ENCODE measurements around the gene HOXB7. TPM values are rescaled to one million over a fixed set of nuclear protein-coding genes. Genes with fewer than 3 reads are reported as not detected.

Gene HOXB7
- total RNA-seq, 2 donors from 2014 or later = 1.3 to 1.6 TPM

DNA sequence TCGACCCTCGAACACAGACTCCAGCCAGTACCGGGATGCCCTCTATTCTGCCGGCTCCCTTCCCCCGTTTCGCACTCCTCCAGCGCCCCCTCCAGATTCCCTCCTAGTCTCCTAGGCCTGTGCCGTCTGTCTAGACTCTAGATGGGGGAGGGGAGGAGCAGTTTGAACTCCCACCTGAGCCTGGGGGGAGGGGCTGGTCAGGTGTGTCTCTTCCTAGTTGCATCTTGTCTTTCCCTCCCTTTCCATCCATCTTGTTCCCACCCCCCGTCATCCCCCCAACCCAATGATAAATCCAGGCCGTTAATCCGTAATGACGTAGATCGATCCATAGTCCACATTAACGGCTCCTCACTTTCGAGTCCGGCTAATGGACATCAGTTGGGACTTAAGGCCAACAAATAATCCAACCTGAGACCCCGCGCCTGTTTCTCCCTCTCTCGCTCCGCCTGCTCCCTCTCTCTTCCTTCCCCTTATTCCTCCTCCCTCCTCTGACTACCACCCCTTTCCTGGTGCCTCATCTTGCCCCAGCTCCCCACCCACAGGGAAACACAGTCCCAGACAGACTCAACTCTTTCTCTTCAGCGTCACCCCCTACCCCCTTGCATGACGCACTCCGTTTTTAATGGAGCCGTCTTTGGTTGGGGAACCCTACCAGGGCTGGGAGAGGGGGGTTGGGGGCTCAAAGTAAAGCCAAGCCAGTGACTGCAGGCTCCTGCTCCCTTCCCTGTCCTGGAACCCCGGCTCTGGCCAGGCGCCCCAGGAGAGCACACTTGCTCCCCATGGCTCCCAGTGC, 13.9 kb downstream of the HOXB7 start:
- H3K27ac Mint-ChIP-seq = no peak overlapping the region
- peak overlapping the region; percentile 76 to 85 for H3K4me3 Mint-ChIP-seq
- H3K36me3 Mint-ChIP-seq (ENCODE audit: insufficient read depth in 2 of 2) = no peaks in the 10 kb centered on the region
- H3K27me3 Mint-ChIP-seq (ENCODE audit: low read depth) = peaks cover 96% of the 10 kb centered on the region
- DNase-seq (no peak), ATAC-seq (replicated peaks in 1 of 2) (no peak)
- no peaks in the 10 kb centered on the region for H3K9me3 Mint-ChIP-seq
- H3K4me1 Mint-ChIP-seq (ENCODE audit: low read depth) = peaks cover 49% of the 10 kb centered on the region

DNA sequence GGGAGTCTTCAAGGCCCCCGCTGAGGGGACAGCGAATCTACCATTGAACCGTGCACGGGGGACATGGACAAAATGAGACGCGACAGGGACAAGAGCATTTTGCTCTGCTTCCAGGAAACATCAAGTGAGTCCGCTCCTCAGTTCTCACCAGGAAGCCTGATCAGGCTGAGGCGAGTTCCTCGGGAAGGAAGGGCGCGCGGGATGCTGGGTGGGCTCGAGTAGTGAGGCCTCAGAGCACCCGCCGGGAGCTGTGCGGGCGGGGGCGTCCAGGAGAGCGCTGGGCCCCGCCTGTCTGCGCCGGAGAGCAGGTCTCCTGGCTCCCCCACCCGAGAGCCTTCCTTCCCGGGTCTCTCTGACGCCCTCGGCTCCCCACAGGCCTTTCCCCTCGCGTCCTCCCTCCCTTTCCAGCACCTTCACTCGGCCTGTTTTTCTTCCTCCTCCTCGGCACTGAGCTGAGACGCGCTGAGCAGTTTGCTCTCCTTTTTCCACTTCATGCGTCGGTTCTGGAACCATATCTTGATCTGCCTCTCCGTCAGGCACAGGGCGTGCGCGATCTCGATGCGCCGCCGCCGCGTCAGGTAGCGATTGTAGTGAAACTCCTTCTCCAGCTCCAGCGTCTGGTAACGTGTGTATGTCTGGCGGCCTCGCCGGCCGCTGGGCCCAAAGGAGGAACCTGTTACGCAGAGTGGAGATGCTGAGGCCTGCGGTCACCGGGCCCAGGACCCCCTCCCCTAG, 14.7 kb downstream of the HOXB7 start:
- Mint-ChIP-seq H3K27me3 (ENCODE audit: low read depth) (peaks cover 96% of the 10 kb centered on the region), H3K4me1 (ENCODE audit: low read depth) (peaks cover 49% of the 10 kb centered on the region), H3K9me3 (no peaks in the 10 kb centered on the region), H3K36me3 (ENCODE audit: insufficient read depth in 2 of 2) (no peaks in the 10 kb centered on the region), H3K4me3 (peak overlapping the region; percentile 76 to 85), H3K27ac (no peak overlapping the region)
- ATAC-seq (replicated peaks in 1 of 2) (peak; percentile 34 to 35), DNase-seq (peak; percentile 54 to 55)

- no peaks in the 10 kb centered on the region for H3K9me3 Mint-ChIP-seq
- H3K36me3 Mint-ChIP-seq (ENCODE audit: insufficient read depth in 2 of 2) = no peaks in the 10 kb centered on the region
- peaks cover 49% of the 10 kb centered on the region for H3K4me1 Mint-ChIP-seq (ENCODE audit: low read depth)
- H3K4me3 Mint-ChIP-seq = peak overlapping the region; percentile 11 to 85
- no peak for DNase-seq
- H3K27me3 Mint-ChIP-seq (ENCODE audit: low read depth) = peaks cover 96% of the 10 kb centered on the region
- H3K27ac Mint-ChIP-seq = no peak overlapping the region
- ATAC-seq (replicated peaks in 1 of 2) = no peak
These were observed 15.4 kb downstream of the HOXB7 start for GRCh38 chr17:48595278-48595999.

DNA sequence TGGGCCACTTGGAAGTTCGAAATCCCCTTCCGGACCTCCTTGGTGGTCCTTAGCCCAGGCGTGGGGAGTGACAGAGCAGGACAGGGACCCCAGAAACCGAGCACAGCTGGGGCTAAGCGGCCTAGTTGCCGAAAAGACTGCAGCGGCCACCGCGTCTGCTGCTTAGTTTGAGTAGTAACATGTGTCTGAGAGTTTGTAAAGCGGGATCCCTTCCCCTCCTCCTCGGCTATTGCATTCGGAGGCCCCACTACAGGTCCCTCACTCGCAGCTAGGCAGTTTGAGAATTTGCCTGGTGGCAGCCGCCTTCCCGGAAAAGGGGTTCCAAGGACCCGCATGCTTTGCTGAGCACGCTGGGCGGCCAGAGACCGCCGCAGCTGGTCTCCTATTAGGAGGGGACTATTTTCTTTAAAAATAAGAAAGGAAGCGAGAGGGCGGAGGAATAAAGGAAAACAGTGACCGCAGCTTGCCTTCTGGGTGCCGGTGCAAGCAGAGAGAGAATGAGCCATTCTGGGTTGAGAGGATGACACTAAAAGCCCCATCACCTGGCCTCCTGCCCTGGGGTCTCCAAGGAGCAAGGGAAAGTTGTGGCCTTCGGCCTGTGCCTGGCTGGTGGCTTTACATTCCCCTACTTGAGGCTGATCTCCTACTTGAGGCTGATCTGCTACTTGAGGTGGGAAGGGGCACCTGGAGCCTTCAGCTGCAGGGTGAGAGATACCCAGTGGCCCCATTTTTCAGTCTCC, 16.1 kb downstream of the HOXB7 start:
- no peak overlapping the region for H3K27ac Mint-ChIP-seq
- ATAC-seq (replicated peaks in 1 of 2) (no peak), DNase-seq (no peak)
- H3K36me3 Mint-ChIP-seq (ENCODE audit: insufficient read depth in 2 of 2) = no peaks in the 10 kb centered on the region
- H3K4me1 Mint-ChIP-seq (ENCODE audit: low read depth) = peaks cover 57% of the 10 kb centered on the region
- H3K9me3 Mint-ChIP-seq = no peaks in the 10 kb centered on the region
- H3K27me3 Mint-ChIP-seq (ENCODE audit: low read depth) = peaks cover 96% of the 10 kb centered on the region
- H3K4me3 Mint-ChIP-seq = peak overlapping the region in 1 of 2 donors; percentile 11

GRCh38 chr17:48593840-48594537, 16.8 kb downstream of the HOXB7 start:
- no peak overlapping the region for H3K27ac Mint-ChIP-seq
- no peaks in the 10 kb centered on the region for H3K36me3 Mint-ChIP-seq (ENCODE audit: insufficient read depth in 2 of 2)
- H3K9me3 Mint-ChIP-seq = no peaks in the 10 kb centered on the region
- peaks cover 96% of the 10 kb centered on the region for H3K27me3 Mint-ChIP-seq (ENCODE audit: low read depth)
- DNase-seq (peak; percentile 85 to 90), ATAC-seq (replicated peaks in 1 of 2) (peak; percentile 56 to 59)
- H3K4me3 Mint-ChIP-seq = peak overlapping the region; percentile 87 to 93
- peaks cover 62% of the 10 kb centered on the region for H3K4me1 Mint-ChIP-seq (ENCODE audit: low read depth)

- DNase-seq = peak; percentile 37 to 51
- H3K36me3 Mint-ChIP-seq (ENCODE audit: insufficient read depth in 2 of 2) = no peaks in the 10 kb centered on the region
- peak; percentile 41 to 52 for ATAC-seq (replicated peaks in 1 of 2)
- H3K27me3 Mint-ChIP-seq (ENCODE audit: low read depth) = peaks cover 96% of the 10 kb centered on the region
- H3K27ac Mint-ChIP-seq = no peak within 1 kb of the TSS
- no peaks in the 10 kb centered on the region for H3K9me3 Mint-ChIP-seq
- peaks cover 61% of the 10 kb centered on the region for H3K4me1 Mint-ChIP-seq (ENCODE audit: low read depth)
- peak within 1 kb of the TSS; percentile 87 to 93 for H3K4me3 Mint-ChIP-seq
These were observed 17.5 kb downstream of the HOXB7 start, which contains the start of gene HOXB5 for GRCh38 chr17:48593126-48593829. Gene HOXB5 (minus strand): TSS chr17:48593779. CDS start chr17:48593682, 97 bp downstream.

- Mint-ChIP-seq H3K4me3 (peak overlapping the region; percentile 87 to 93), H3K9me3 (no peaks in the 10 kb centered on the region), H3K36me3 (ENCODE audit: insufficient read depth in 2 of 2) (no peaks in the 10 kb centered on the region), H3K27ac (no peak overlapping the region), H3K4me1 (ENCODE audit: low read depth) (peaks cover 56% of the 10 kb centered on the region), H3K27me3 (ENCODE audit: low read depth) (peaks cover 96% of the 10 kb centered on the region)
- peak; percentile 40 to 42 for DNase-seq
- ATAC-seq (replicated peaks in 1 of 2) = peak; percentile 37 to 44
These were observed 18.2 kb downstream of the HOXB7 start for GRCh38 chr17:48592577-48592976.

DNA sequence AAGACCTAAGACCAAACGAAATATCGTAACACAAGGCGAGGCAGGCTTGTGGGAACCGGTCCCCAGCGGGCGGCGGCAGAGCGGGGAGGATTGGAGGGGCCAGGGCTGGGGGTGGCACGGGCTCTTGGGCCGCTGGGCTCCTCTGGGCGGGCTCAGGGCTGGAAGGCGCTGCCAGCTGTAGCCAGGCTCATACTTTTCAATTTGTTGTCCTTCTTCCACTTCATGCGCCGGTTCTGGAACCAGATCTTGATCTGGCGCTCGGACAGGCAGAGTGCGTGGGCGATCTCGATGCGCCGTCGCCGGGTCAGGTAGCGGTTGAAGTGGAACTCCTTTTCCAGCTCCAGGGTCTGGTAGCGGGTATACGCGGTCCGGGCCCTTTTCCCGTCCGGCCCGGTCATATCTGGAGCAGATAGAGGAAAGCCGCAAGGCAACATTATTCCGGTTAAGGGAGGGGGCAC, 18.7 kb downstream of the HOXB7 start:
- ATAC-seq (replicated peaks in 1 of 2) (no peak), DNase-seq (no peak)
- Mint-ChIP-seq H3K4me3 (peak overlapping the region; percentile 38 to 87), H3K9me3 (no peaks in the 10 kb centered on the region), H3K4me1 (ENCODE audit: low read depth) (peaks cover 54% of the 10 kb centered on the region), H3K27me3 (ENCODE audit: low read depth) (peaks cover 96% of the 10 kb centered on the region), H3K27ac (no peak overlapping the region), H3K36me3 (ENCODE audit: insufficient read depth in 2 of 2) (no peaks in the 10 kb centered on the region)

- Mint-ChIP-seq H3K36me3 (ENCODE audit: insufficient read depth in 2 of 2) (no peaks in the 10 kb centered on the region), H3K9me3 (no peaks in the 10 kb centered on the region), H3K27me3 (ENCODE audit: low read depth) (peaks cover 96% of the 10 kb centered on the region), H3K27ac (no peak overlapping the region), H3K4me1 (ENCODE audit: low read depth) (peaks cover 51% of the 10 kb centered on the region), H3K4me3 (peak overlapping the region; percentile 38 to 41)
- DNase-seq = no peak
- no peak for ATAC-seq (replicated peaks in 1 of 2)
These were observed 19.4 kb downstream of the HOXB7 start for GRCh38 chr17:48591255-48592056.

GRCh38 chr17:48590607-48591161, 20.1 kb downstream of the HOXB7 start:
- H3K9me3 Mint-ChIP-seq = no peaks in the 10 kb centered on the region
- no peaks in the 10 kb centered on the region for H3K36me3 Mint-ChIP-seq (ENCODE audit: insufficient read depth in 2 of 2)
- H3K4me3 Mint-ChIP-seq = peak overlapping the region in 1 of 2 donors; percentile 9
- H3K27ac Mint-ChIP-seq = no peak overlapping the region
- H3K4me1 Mint-ChIP-seq (ENCODE audit: low read depth) = peaks cover 51% of the 10 kb centered on the region
- H3K27me3 Mint-ChIP-seq (ENCODE audit: low read depth) = peaks cover 96% of the 10 kb centered on the region
- DNase-seq (no peak), ATAC-seq (replicated peaks in 1 of 2) (no peak)
